ENCODE data around the gene RPAP2. TPM values are rescaled to one million over a fixed set of nuclear protein-coding genes. Genes with fewer than 3 reads are reported as not detected.
"Not testable (repeated sequence)": the region's sequence is repeated elsewhere in the genome, so short reads cannot be mapped to it uniquely, and the experiment has no call there.

RPAP2 gene
- total RNA-seq, 2 donors from 2014 or later = 16.7 to 23.5 TPM

DNA sequence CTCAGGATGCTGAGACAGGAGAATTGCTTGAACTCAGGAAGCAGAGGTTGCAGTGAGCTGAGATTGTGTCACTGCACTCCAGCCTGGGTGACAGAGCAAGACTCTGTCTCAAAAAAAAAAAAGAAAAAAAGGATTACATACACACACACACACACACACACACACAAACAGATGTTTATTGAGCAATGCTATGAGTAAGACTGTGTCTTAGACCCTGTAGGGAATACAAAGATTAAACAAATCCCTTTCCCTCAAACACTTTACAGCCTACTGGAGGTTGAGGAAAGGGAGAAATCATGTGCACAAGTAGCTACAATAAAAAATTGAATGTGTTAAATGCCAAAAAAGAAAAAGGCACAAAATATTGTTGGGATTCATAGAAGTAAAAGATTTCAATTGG is 58.1 kb downstream of the RPAP2 start:
- no peak for TF ChIP-seq CTCF (IDR thresholded peaks at IDR 0.05)
- H3K27ac ChIP-seq = no peak overlapping the region
- H3K36me3 ChIP-seq = no peaks in the 10 kb centered on the region
- no peak overlapping the region for H3K9ac ChIP-seq (ENCODE audit: low read depth in 2 of 2, low read length in 2 of 2)
- no peak for DNase-seq
- no peaks in the 10 kb centered on the region for H3K27me3 ChIP-seq
- intact Hi-C loops (cut with DNase I) = no loop called here
- no peaks in the 10 kb centered on the region for H3K4me1 ChIP-seq
- no peak overlapping the region for H3K4me3 ChIP-seq
- H3K9me3 ChIP-seq = no peaks in the 10 kb centered on the region

GRCh38 chr1:92359382-92359781 is 60.5 kb downstream of the RPAP2 start:
- H3K9ac ChIP-seq (ENCODE audit: low read depth in 2 of 2, low read length in 2 of 2); H3K27ac ChIP-seq; H3K27me3 ChIP-seq; DNase-seq; H3K9me3 ChIP-seq; H3K36me3 ChIP-seq; H3K4me1 ChIP-seq; H3K4me3 ChIP-seq; intact Hi-C loops (cut with DNase I): not testable (repeated sequence)

- H3K9me3 ChIP-seq = no peaks in the 10 kb centered on the region
- no peaks in the 10 kb centered on the region for H3K4me1 ChIP-seq
- no peak for DNase-seq
- H3K36me3 ChIP-seq = no peaks in the 10 kb centered on the region
- TF ChIP-seq CTCF (IDR thresholded peaks at IDR 0.05) = no peak
- no peak overlapping the region for H3K27ac ChIP-seq
- no peak overlapping the region for H3K9ac ChIP-seq (ENCODE audit: low read depth in 2 of 2, low read length in 2 of 2)
- intact Hi-C loops (cut with DNase I) = no loop called here
- no peak overlapping the region for H3K4me3 ChIP-seq
- H3K27me3 ChIP-seq = no peaks in the 10 kb centered on the region
These were observed 61.1 kb downstream of the RPAP2 start for GRCh38 chr1:92359986-92360385.

GRCh38 chr1:92362970-92363369 is 64.1 kb downstream of the RPAP2 start:
- no peaks in the 10 kb centered on the region for H3K27me3 ChIP-seq
- no peak for TF ChIP-seq CTCF (IDR thresholded peaks at IDR 0.05)
- intact Hi-C loops (cut with DNase I) = no loop called here
- DNase-seq = no peak
- H3K27ac ChIP-seq = no peak overlapping the region
- H3K9me3 ChIP-seq = no peaks in the 10 kb centered on the region
- no peak overlapping the region for H3K9ac ChIP-seq (ENCODE audit: low read depth in 2 of 2, low read length in 2 of 2)
- no peaks in the 10 kb centered on the region for H3K36me3 ChIP-seq
- H3K4me3 ChIP-seq = no peak overlapping the region
- H3K4me1 ChIP-seq = no peaks in the 10 kb centered on the region

- H3K9ac ChIP-seq (ENCODE audit: low read depth in 2 of 2, low read length in 2 of 2) = no peak overlapping the region
- H3K27me3 ChIP-seq = no peaks in the 10 kb centered on the region
- intact Hi-C loops (cut with DNase I) = no loop called here
- no peak for DNase-seq
- TF ChIP-seq CTCF (IDR thresholded peaks at IDR 0.05) = no peak
- no peak overlapping the region for H3K27ac ChIP-seq
- H3K4me1 ChIP-seq = no peaks in the 10 kb centered on the region
- no peak overlapping the region for H3K4me3 ChIP-seq
- H3K9me3 ChIP-seq = no peaks in the 10 kb centered on the region
- no peaks in the 10 kb centered on the region for H3K36me3 ChIP-seq
These were observed 64.5 kb downstream of the RPAP2 start for GRCh38 chr1:92363401-92363800.

DNA sequence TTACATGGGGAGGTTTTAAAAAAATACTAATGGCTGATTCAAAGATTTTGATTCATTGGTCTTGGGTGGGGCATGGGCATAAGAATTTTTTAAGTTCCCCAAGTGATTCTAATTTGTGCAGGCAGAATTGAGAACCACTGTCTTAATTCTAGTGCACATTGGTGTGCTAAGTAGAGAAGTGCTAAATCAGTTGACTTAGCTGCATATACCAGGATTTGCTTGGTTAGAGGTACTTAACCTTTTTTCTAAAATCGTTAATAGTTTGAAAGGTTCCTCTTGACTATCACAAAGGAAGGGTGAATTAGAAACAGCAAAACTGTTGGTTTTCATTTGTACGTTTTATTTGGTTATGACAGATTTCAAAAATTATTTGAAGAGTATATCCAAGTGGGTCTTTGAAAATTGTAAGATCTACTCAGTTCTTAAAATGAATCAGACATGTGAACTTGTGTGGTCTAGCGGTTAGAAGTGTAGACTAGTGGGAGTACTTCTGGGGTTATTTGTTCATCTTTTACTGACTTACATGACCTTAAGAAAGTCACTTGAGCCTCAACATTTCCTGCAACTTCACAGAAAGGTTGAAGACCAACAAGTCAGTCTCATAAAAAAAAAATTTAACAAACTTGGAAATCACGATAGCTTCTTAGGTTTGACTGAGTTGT is 66.7 kb downstream of the RPAP2 start:
- Histone ChIP-seq H3K4me1 (no peaks in the 10 kb centered on the region), H3K27ac (no peak overlapping the region), H3K36me3 (no peaks in the 10 kb centered on the region), H3K9ac (ENCODE audit: low read depth in 2 of 2, low read length in 2 of 2) (no peak overlapping the region), H3K4me3 (no peak overlapping the region), H3K27me3 (no peaks in the 10 kb centered on the region), H3K9me3 (no peaks in the 10 kb centered on the region)
- no peak for TF ChIP-seq CTCF (IDR thresholded peaks at IDR 0.05)
- intact Hi-C loops (cut with DNase I) = no loop called here
- no peak for DNase-seq
